ENCODE measurements around the gene BET1L.
"Not testable (repeated sequence)": the region's sequence is repeated elsewhere in the genome, so short reads cannot be mapped to it uniquely, and the experiment has no call there.

BET1L gene, protein sequence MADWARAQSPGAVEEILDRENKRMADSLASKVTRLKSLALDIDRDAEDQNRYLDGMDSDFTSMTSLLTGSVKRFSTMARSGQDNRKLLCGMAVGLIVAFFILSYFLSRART

DNA sequence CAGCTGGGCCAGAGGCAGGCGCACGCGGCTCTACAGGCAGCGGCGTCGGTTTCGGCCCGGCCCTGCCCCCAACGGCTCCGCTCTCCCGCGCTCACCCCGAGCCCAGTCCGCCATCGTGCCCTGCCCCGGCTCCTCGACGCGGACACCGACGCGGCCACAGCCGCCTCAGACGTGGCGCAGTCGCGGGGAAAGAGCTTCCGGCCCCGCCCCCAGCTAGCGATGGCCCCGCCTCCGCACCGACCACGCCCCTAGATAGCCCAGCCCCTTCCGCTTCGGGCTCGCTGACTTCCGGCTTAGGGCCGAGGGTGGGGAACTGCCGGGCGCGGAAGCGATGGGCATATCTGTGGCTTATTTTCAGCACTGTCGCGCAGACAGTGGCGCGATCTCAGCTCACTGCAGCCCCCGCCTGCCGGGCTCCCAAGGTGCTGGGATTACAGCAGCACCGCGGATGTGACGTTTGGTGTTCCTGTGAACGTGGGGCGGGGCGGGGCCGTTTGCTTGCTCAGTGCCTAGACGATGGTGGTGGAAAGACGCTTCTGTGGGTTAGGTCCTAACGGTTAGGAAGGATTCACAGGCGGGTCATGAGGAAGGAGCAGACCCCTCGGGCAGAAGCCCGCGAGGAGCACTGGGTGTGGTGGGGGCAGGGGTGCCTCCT lies at the start of gene BET1L, which contains the start of gene RIC8A:
Gene BET1L, minus strand, starts transcription at position 192 of the 655 bp plus-strand sequence. Its CDS starts 78 bp downstream, at position 114.
Gene RIC8A, plus strand, starts transcription at position 501 of the 655 bp plus-strand sequence. CDS start 1,147 bp downstream, outside the sequence.
- in situ Hi-C loops (cut with MboI; ENCODE audit: low pct_unique_long_range_greater_than_20kb, low sequenced_read_pairs): no loop called here
- peak; percentile 99 for DNase-seq

DNA sequence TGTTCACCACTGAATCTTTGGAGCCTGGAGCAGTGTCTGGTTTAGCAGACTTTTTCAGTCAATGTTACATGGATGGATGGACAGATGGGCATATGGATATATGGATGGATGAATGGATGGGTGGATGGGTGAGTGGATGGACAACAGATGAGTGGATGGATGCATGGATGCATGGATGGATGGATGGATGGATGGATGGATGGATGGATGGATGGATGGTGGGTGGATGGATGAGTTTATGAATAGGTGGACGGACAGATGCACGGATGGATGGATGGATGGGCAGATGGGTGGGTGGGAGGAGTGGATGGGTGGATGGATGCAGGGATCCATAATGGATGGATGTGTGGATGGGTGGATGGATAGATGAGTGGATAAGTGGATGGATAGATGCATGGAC lies 48.6 kb upstream of the BET1L start:
- DNase-seq: no peak
- in situ Hi-C loops (cut with MboI; ENCODE audit: low pct_unique_long_range_greater_than_20kb, low sequenced_read_pairs): no loop called here

DNA sequence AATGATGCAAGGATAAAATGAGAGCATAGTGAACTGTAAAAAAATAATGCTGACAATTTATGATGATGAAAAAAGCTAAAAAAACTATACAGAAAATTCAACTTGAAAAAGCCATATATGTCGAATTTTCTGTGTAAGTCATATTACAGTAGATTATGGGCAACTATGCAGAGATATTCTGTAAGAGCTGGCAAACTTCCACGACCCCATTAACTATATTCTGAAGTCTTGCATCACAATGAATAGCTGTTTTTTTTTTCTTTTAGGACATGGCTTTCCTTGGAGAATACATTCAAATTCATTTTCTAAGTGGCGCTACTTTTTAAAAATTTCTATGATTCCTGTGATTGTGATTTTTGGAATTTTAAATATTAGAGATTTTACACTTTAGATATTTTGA lies 48.0 kb upstream of the BET1L start:
- in situ Hi-C loops (cut with MboI; ENCODE audit: low pct_unique_long_range_greater_than_20kb, low sequenced_read_pairs): no loop called here
- no peak for DNase-seq

GRCh38 chr11:253886-254270 lies 46.7 kb upstream of the BET1L start:
- in situ Hi-C loops (cut with MboI; ENCODE audit: low pct_unique_long_range_greater_than_20kb, low sequenced_read_pairs): no loop called here
- DNase-seq: no peak

- in situ Hi-C loops (cut with MboI; ENCODE audit: low pct_unique_long_range_greater_than_20kb, low sequenced_read_pairs): no loop called here
- DNase-seq: no peak
Measured at GRCh38 chr11:253160-253885, 46.1 kb upstream of the BET1L start.

GRCh38 chr11:252666-253065 lies 45.5 kb upstream of the BET1L start:
- in situ Hi-C loops (cut with MboI; ENCODE audit: low pct_unique_long_range_greater_than_20kb, low sequenced_read_pairs): no loop called here
- no peak for DNase-seq

DNA sequence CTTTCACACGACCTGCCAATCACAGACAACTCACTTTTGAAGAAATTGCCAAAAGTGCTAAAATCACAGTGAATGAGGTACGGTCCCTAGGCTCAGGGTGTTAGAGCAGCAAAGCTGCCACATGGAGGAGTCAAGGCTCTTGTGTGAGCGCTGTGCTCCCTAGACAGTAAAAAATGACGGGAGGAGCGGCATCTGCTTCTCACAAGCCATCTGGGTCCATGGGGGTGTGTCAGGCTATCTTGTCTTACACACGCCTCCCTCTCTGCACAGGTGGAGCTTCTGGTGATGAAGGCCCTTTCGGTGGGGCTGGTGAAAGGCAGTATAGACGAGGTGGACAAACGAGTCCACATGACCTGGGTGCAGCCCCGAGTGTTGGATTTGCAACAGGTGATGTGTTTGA lies 44.4 kb upstream of the BET1L start:
- in situ Hi-C loops (cut with MboI; ENCODE audit: low pct_unique_long_range_greater_than_20kb, low sequenced_read_pairs): no loop called here

DNA sequence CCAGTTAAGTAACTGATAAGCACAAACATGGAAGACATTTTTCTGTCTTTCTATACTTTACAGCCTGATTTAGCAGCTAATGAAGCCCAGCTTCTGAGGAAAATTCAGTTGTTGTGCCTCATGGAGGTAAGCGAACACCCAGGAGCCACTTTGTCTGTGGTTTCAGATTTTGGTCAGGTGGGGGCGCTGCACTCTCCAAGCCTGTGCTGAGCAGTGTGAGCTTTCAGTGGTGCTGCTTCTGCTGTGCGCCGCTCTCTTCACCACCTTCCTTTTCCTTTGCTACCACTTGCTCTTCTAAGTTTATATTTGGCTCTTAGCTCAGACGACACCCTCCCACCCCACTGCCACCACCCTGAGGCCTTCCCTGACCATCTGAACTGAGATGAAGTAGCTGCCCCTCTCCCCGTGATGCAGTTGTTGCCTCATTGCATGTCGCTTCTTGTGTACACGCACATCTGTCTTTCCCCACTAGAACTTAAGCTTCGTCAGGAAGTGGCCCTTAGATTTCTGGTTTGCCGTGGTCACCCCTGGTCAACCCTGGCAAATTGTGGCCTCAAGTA lies 43.6 kb upstream of the BET1L start:
- peak; percentile 80 for DNase-seq
- in situ Hi-C loops (cut with MboI; ENCODE audit: low pct_unique_long_range_greater_than_20kb, low sequenced_read_pairs): no loop called here

More for the DNA sequence above, 44.4 kb upstream of the BET1L start:
- DNase-seq: peak; percentile 7

DNA sequence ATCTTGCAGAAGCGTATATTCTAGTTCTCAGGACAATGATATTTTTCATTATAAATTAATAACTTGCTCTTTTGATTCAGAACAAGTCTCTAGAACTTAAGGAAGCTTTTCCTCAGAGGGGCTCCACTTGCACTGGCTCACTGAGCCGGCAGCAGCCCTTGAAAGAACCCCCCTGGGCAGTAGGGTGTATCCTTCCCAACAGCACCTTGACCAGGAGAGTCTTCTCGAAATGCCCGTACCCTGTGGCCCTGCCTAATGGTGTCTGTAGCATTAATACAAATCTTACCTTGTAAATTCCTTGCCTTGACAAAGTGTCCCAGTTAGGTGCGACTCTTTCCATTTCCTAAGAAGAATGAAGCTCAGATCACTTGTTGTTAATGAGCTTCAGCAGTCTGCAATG lies 43.1 kb upstream of the BET1L start:
- in situ Hi-C loops (cut with MboI; ENCODE audit: low pct_unique_long_range_greater_than_20kb, low sequenced_read_pairs): no loop called here
- no peak for DNase-seq

DNA sequence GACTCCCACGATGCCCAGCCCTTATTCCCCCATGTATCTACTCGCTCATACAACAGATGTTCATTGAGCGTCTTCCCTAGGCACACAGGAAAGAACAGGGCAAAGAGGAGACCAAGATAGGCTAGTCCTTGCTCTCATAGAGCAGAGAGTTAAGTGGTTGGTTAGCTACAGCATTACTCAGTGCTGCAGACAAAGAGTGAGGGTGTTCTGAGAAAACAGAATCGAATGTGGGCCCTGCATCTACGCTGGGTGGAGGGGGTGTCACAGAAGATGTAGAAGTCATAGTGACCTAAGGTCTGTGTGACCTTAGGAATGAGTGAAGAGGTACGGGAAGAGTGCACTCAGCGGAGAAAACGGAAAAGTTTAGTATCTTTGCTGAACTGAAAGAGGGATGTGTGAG lies 41.9 kb upstream of the BET1L start:
- in situ Hi-C loops (cut with MboI; ENCODE audit: low pct_unique_long_range_greater_than_20kb, low sequenced_read_pairs): no loop called here
- DNase-seq: no peak

DNA sequence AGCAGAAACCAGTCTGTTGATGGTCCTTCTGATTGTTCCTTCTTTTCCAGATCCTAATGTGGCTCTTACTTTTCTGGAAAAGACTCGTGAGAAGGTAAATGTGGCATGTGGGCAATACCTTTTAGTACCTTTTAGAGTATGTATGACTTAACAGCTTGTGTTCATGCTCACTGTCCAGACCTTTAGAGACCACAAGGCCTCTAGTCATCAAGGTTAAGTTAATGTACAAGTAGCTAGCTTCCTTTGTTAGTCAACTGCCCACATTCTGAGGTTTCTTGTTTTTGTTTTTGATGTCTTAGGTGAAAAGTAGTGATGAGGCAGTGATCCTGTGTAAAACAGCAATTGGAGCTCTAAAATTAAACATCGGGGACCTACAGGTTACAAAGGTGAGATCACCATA lies 37.2 kb upstream of the BET1L start:
- in situ Hi-C loops (cut with MboI; ENCODE audit: low pct_unique_long_range_greater_than_20kb, low sequenced_read_pairs): no loop called here
- no peak for DNase-seq

GRCh38 chr11:241634-242033 lies 34.4 kb upstream of the BET1L start:
- in situ Hi-C loops (cut with MboI; ENCODE audit: low pct_unique_long_range_greater_than_20kb, low sequenced_read_pairs): no loop called here
- DNase-seq: no peak

GRCh38 chr11:240315-240714 lies 33.1 kb upstream of the BET1L start:
- no peak for DNase-seq
- in situ Hi-C loops (cut with MboI; ENCODE audit: low pct_unique_long_range_greater_than_20kb, low sequenced_read_pairs): no loop called here

DNA sequence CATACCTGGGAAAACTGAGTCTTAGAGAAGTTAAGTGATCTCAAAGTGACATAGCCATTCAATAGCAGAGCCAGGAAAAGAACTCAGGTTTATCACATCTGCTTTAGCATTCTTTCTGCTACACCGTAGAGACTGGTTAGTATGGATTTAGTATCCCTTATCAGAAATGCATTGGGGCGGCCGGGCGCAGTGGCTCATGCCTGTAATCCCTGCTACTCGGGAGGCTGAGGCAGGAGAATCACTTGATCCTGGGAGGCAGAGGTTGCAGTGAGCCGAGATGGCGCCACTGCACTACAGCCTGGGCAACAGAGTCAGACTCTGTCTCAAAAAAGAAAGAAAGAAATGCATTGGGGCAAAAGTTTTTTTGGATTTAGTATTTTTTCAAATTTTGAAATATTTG lies 31.1 kb upstream of the BET1L start:
- in situ Hi-C loops (cut with MboI; ENCODE audit: low pct_unique_long_range_greater_than_20kb, low sequenced_read_pairs); DNase-seq: not testable (repeated sequence)

GRCh38 chr11:236774-237767 lies 29.9 kb upstream of the BET1L start, which contains the start of gene PSMD13:
Gene PSMD13, plus strand, starts transcription at chr11:236976. Its CDS starts 74 bp downstream, at chr11:237050.
- in situ Hi-C loops (cut with MboI; ENCODE audit: low pct_unique_long_range_greater_than_20kb, low sequenced_read_pairs): no loop called here

DNA sequence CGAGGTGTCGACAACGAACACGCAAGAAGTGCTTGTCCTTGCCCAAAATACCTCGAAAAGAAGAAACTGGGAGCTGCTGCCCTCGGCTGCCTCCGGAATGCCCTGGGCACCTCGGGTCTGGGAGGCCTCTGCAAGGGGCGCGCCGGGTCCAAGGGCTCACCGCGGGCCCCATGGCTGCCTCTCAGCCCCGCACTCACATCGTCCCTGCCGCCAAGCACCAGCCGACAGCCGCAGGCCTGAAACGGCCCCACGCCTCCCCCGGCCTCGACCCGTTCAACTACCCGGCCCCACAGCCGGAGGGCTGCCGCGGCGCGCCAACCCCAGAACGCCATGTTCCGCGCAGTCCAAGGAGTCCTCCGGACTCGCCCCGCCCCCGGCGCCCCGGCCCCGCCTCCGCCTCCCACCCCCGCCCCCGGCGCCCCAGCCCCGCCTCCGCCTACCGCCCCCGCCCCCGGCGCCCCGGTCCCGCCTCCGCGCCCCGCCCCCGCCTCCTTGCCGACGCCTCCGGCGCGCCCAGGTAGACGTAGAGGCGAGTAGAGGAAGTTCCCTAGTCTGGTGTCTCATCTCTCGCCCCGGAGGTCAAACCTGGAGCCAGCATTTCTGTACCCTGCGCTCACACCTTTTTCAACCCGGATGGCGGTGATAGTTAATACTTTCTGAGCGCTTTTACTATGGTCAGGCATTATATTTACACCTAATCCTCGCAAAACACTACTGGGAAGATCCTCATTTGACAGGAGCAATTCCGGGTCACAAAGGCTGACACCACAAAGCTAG lies 29.0 kb upstream of the BET1L start, which contains the start of gene SIRT3:
Gene SIRT3, minus strand, starts transcription at position 346 of the 777 bp plus-strand sequence. Its CDS starts 14 bp downstream, at position 332.
- in situ Hi-C loops (cut with MboI; ENCODE audit: low pct_unique_long_range_greater_than_20kb, low sequenced_read_pairs): no loop called here
- peak; percentile 69 for DNase-seq

More at GRCh38 chr11:236774-237767, 29.9 kb upstream of the BET1L start, which contains the start of gene PSMD13:
- DNase-seq: peak; percentile 87

GRCh38 chr11:235609-235996 lies 28.4 kb upstream of the BET1L start:
- in situ Hi-C loops (cut with MboI; ENCODE audit: low pct_unique_long_range_greater_than_20kb, low sequenced_read_pairs): no loop called here
- no peak for DNase-seq

DNA sequence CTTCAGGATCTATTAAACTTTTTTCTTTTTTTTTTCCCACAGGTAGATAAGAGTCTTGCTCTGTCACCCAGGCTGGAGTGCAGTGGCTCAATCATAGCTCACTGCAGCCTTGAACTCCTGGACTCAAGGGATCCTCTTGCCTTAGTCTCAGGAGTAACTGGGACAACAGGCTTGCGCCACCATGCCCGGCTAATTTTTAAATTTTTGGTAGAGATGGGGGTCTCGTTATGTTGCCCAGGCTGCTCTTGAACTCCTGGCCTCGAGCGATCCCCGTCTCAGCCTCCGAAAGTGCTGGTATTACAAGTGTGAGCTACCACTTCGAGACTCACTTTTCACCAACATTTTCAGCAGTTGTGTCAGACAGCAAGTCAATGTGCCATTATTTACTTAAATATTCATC lies 28.0 kb upstream of the BET1L start:
- in situ Hi-C loops (cut with MboI; ENCODE audit: low pct_unique_long_range_greater_than_20kb, low sequenced_read_pairs): no loop called here
- DNase-seq: no peak

Measured in KBM-7 (cell line).